Kidney glomerular epithelial cell (primary cell): ENCODE data around the gene LRRC4.

ENCODE experiments used
- DNase-seq: peaks from one replicate; lab custom pipeline; 2025; lab: John Stamatoyannopoulos, UW

LRRC4 gene

GRCh38 chr7:128030654-128031611 is at the start of gene LRRC4:
LRRC4 (minus strand) TSS chr7:128031437; CDS start chr7:128030640, 797 bp downstream.
- DNase-seq, result no peak

GRCh38 chr7:128080169-128080568 is 48.9 kb upstream of the LRRC4 start:
- DNase-seq, result no peak

GRCh38 chr7:128078309-128078708 is 47.1 kb upstream of the LRRC4 start:
- DNase-seq, result no peak

GRCh38 chr7:128076796-128077271 is 45.6 kb upstream of the LRRC4 start:
- no peak for DNase-seq

GRCh38 chr7:128076196-128076795 is 45.1 kb upstream of the LRRC4 start:
- DNase-seq, result no peak

GRCh38 chr7:128075242-128076095 is 44.2 kb upstream of the LRRC4 start:
- DNase-seq, result no peak

GRCh38 chr7:128074736-128075135 is 43.5 kb upstream of the LRRC4 start:
- no peak for DNase-seq

GRCh38 chr7:128074336-128074735 is 43.1 kb upstream of the LRRC4 start:
- DNase-seq, result no peak

GRCh38 chr7:128073671-128074310 is 42.6 kb upstream of the LRRC4 start:
- DNase-seq, result no peak

GRCh38 chr7:128071801-128072200 is 40.6 kb upstream of the LRRC4 start:
- DNase-seq, result no peak

GRCh38 chr7:128071376-128071775 is 40.1 kb upstream of the LRRC4 start:
- DNase-seq, result no peak

- DNase-seq, result no peak
Observed at GRCh38 chr7:128069373-128070364, 38.4 kb upstream of the LRRC4 start.

GRCh38 chr7:128068785-128069184 is 37.5 kb upstream of the LRRC4 start:
- no peak for DNase-seq

GRCh38 chr7:128067983-128068382 is 36.7 kb upstream of the LRRC4 start:
- DNase-seq, result no peak

GRCh38 chr7:128066858-128067257 is 35.6 kb upstream of the LRRC4 start:
- DNase-seq, result no peak

- DNase-seq, result no peak
Observed at GRCh38 chr7:128066395-128066794, 35.2 kb upstream of the LRRC4 start.

GRCh38 chr7:128065872-128066271 is 34.6 kb upstream of the LRRC4 start:
- DNase-seq, result no peak

GRCh38 chr7:128063088-128063487 is 31.9 kb upstream of the LRRC4 start:
- no peak for DNase-seq

GRCh38 chr7:128060018-128060417 is 28.8 kb upstream of the LRRC4 start:
- DNase-seq, result no peak
